Astrocyte (in vitro differentiated cells and primary cell): ENCODE results near the gene PLPPR4. TPM values are rescaled to one million over a fixed set of nuclear protein-coding genes. Genes with fewer than 3 reads are reported as not detected.
A peak's percentile ranks its signal among the peaks of the same experiment; 100 is the strongest.

Experiments
- DNase-seq: peaks from one replicate; pipeline ENCODE4 v3.0.0-alpha.2; 2010; ENCODE audit warnings: low read depth
- FAIRE-seq: peaks from 2 replicates; lab custom pipeline; 2011; peaks lifted over from hg19 to GRCh38; lab: Jason Lieb, UNC
- H2AFZ ChIP-seq: 2 replicates; pipeline ENCODE4 v1.6.0; 2012; ENCODE audit warnings: low read depth, low read length, inconsistent platforms
- H3K27ac ChIP-seq: 2 replicates; pipeline ENCODE4 v1.5.1; 2011; ENCODE audit warnings: low read depth, low read length, inconsistent platforms
- H3K27me3 ChIP-seq: 2 replicates; pipeline ENCODE4 v1.6.0; 2011; ENCODE audit warnings: low read length, inconsistent platforms; ENCODE audit not compliant: insufficient read depth
- H3K36me3 ChIP-seq: 2 replicates; pipeline ENCODE4 v1.5.1; 2011; ENCODE audit warnings: low read length, inconsistent platforms; ENCODE audit not compliant: insufficient read depth
- H3K4me1 ChIP-seq: 2 replicates; pipeline ENCODE4 v1.5.1; 2011; ENCODE audit warnings: low read length, inconsistent platforms; ENCODE audit not compliant: insufficient read depth
- H3K4me2 ChIP-seq: 2 replicates; pipeline ENCODE4 v1.6.0; 2012; ENCODE audit warnings: low read length, inconsistent platforms
- H3K4me3 ChIP-seq: 2 replicates; pipeline ENCODE4 v1.5.1; 2011; ENCODE audit warnings: low read depth, mild to moderate bottlenecking, low read length, inconsistent platforms; ENCODE audit not compliant: insufficient read depth
- H3K79me2 ChIP-seq: 2 replicates; pipeline ENCODE4 v1.6.0; 2012; ENCODE audit warnings: mild to moderate bottlenecking, low read length, inconsistent platforms; ENCODE audit not compliant: insufficient read depth
- H3K9ac ChIP-seq: 2 replicates; pipeline ENCODE4 v1.6.0; 2012; ENCODE audit warnings: mild to moderate bottlenecking, low read length, inconsistent platforms
- H3K9me3 ChIP-seq: 2 replicates; pipeline ENCODE4 v1.5.1; 2012; ENCODE audit warnings: low read depth, mild to moderate bottlenecking, low read length, inconsistent platforms; ENCODE audit not compliant: insufficient read depth
- H4K20me1 ChIP-seq: 2 replicates; pipeline ENCODE4 v1.6.0; 2012; ENCODE audit warnings: low read length, inconsistent platforms; ENCODE audit not compliant: insufficient read depth
- H3K27ac Mint-ChIP-seq: one replicate; pipeline ENCODE4 v1.8.0; 2021; ENCODE audit warnings: mild to moderate bottlenecking, mixed read lengths; ENCODE audit not compliant: unreplicated experiment
- H3K27me3 Mint-ChIP-seq: one replicate; pipeline ENCODE4 v1.8.0; 2021; ENCODE audit warnings: low read depth, mixed read lengths; ENCODE audit not compliant: unreplicated experiment
- H3K36me3 Mint-ChIP-seq: one replicate; pipeline ENCODE4 v1.8.0; 2021; ENCODE audit warnings: low read depth, mixed read lengths; ENCODE audit not compliant: unreplicated experiment
- H3K4me1 Mint-ChIP-seq: one replicate; pipeline ENCODE4 v1.8.0; 2021; ENCODE audit warnings: low read depth, mixed read lengths; ENCODE audit not compliant: unreplicated experiment
- H3K4me3 Mint-ChIP-seq: one replicate; pipeline ENCODE4 v1.8.0; 2021; ENCODE audit warnings: mild to moderate bottlenecking, moderate library complexity, mixed read lengths; ENCODE audit not compliant: unreplicated experiment
- H3K9me3 Mint-ChIP-seq: one replicate; pipeline ENCODE4 v1.8.0; 2021; ENCODE audit warnings: mild to moderate bottlenecking, mixed read lengths; ENCODE audit not compliant: unreplicated experiment
- CTCF ChIP-seq: IDR thresholded peaks from 2 replicates; pipeline ENCODE4 v1.5.1; 2011; ENCODE audit warnings: low read depth, mild to moderate bottlenecking, inconsistent platforms, low read length, moderate library complexity; ENCODE audit not compliant: insufficient read depth
- EZH2 ChIP-seq: IDR thresholded peaks from 2 replicates; pipeline ENCODE4 v1.6.1; 2012; ENCODE audit warnings: mild to moderate bottlenecking, low read length, inconsistent platforms; ENCODE audit not compliant: insufficient read depth
- total RNA-seq: library from RNA; stranded (reverse); gene quantifications from 2 replicates; pipeline ENCODE4 v1.2.1, GENCODE V29; 2021

Gene PLPPR4
- total RNA-seq, 1 donor from 2014 or later: 0.07 TPM

- peak overlapping the region; percentile 81 for H3K4me3 Mint-ChIP-seq
- peak overlapping the region; percentile 64 for H3K4me3 ChIP-seq
- no peaks in the 10 kb centered on the region for H3K27me3 ChIP-seq
- DNase-seq (no peak), FAIRE-seq (no peak)
- no peaks in the 10 kb centered on the region for H3K9me3 Mint-ChIP-seq
- H3K79me2 ChIP-seq: no peaks in the 10 kb centered on the region
- no peaks in the 10 kb centered on the region for H4K20me1 ChIP-seq
- H3K4me1 ChIP-seq: peaks cover 22% of the 10 kb centered on the region
- H3K36me3 ChIP-seq: no peaks in the 10 kb centered on the region
- TF ChIP-seq CTCF (no peak), EZH2 (no peak)
- H3K9me3 ChIP-seq: no peaks in the 10 kb centered on the region
- H3K36me3 Mint-ChIP-seq: no peaks in the 10 kb centered on the region
- H3K4me1 Mint-ChIP-seq: no peaks in the 10 kb centered on the region
- peak overlapping the region; percentile 97 for H2AFZ ChIP-seq
- H3K27ac ChIP-seq: no peak overlapping the region
- no peak overlapping the region for H3K27ac Mint-ChIP-seq
- H3K9ac ChIP-seq: no peak overlapping the region
- peaks cover 28% of the 10 kb centered on the region for H3K27me3 Mint-ChIP-seq
- H3K4me2 ChIP-seq: peak overlapping the region; percentile 98
Measured at GRCh38 chr1:99265124-99265523, 832 bp downstream of the PLPPR4 start.

GRCh38 chr1:99266726-99267125, 2.4 kb downstream of the PLPPR4 start:
- H3K4me1 ChIP-seq: peaks cover 22% of the 10 kb centered on the region
- H3K4me3 ChIP-seq: no peak overlapping the region
- Mint-ChIP-seq H3K4me1 (no peaks in the 10 kb centered on the region), H3K27ac (no peak overlapping the region), H3K9me3 (no peaks in the 10 kb centered on the region), H3K27me3 (peaks cover 28% of the 10 kb centered on the region), H3K36me3 (no peaks in the 10 kb centered on the region), H3K4me3 (no peak overlapping the region)
- H3K9me3 ChIP-seq: no peaks in the 10 kb centered on the region
- no peaks in the 10 kb centered on the region for H3K36me3 ChIP-seq
- peak overlapping the region; percentile 42 for H3K9ac ChIP-seq
- H3K79me2 ChIP-seq: no peaks in the 10 kb centered on the region
- H2AFZ ChIP-seq: no peak overlapping the region
- no peaks in the 10 kb centered on the region for H4K20me1 ChIP-seq
- no peaks in the 10 kb centered on the region for H3K27me3 ChIP-seq
- FAIRE-seq (peak; percentile 95), DNase-seq (peak; percentile 92)
- H3K27ac ChIP-seq: peak overlapping the region; percentile 80
- H3K4me2 ChIP-seq: peak overlapping the region; percentile 54
- TF ChIP-seq EZH2 (no peak), CTCF (no peak)

GRCh38 chr1:99268021-99268420, 3.7 kb downstream of the PLPPR4 start:
- H3K4me3 Mint-ChIP-seq: no peak overlapping the region
- H3K27me3 Mint-ChIP-seq: peaks cover 21% of the 10 kb centered on the region
- H3K36me3 ChIP-seq: no peaks in the 10 kb centered on the region
- no peaks in the 10 kb centered on the region for H3K9me3 ChIP-seq
- no peak overlapping the region for H2AFZ ChIP-seq
- no peaks in the 10 kb centered on the region for H3K27me3 ChIP-seq
- no peak overlapping the region for H3K27ac ChIP-seq
- no peak overlapping the region for H3K4me3 ChIP-seq
- no peak overlapping the region for H3K4me2 ChIP-seq
- no peaks in the 10 kb centered on the region for H3K9me3 Mint-ChIP-seq
- H3K36me3 Mint-ChIP-seq: no peaks in the 10 kb centered on the region
- H3K9ac ChIP-seq: no peak overlapping the region
- no peak overlapping the region for H3K27ac Mint-ChIP-seq
- peaks cover 22% of the 10 kb centered on the region for H3K4me1 ChIP-seq
- H4K20me1 ChIP-seq: no peaks in the 10 kb centered on the region
- H3K4me1 Mint-ChIP-seq: no peaks in the 10 kb centered on the region
- H3K79me2 ChIP-seq: no peaks in the 10 kb centered on the region
- DNase-seq: no peak
- TF ChIP-seq EZH2 (no peak), CTCF (no peak)
- no peak for FAIRE-seq
